SK-N-SH treated with all-trans-retinoic acid at 6 μM for 48 hours (cell line): ENCODE measurements around the gene MYL3.

Experiments used
- ATAC-seq: fragments of 200-7000 bp; cut with Tn5 transposase; 3 replicates; pipeline ENCODE4 v1.9.1; 2020; ENCODE audit warnings: mild to moderate bottlenecking, moderate library complexity
- ARNTL ChIP-seq: fragments of 450-650 bp; formaldehyde crosslinking; IDR thresholded peaks from 2 replicates; pipeline ENCODE4 v1.5.0; 2020; ENCODE audit warnings: low read depth, mild to moderate bottlenecking, moderate library complexity, borderline replicate concordance
- BACH2 ChIP-seq: fragments of 250-450 bp; sonication (Bioruptor Pico); IDR thresholded peaks from 2 replicates; pipeline ENCODE4 v1.9.0; 2021; ENCODE audit warnings: mild to moderate bottlenecking, borderline replicate concordance
- CSDC2 ChIP-seq: fragments of 250-450 bp; sonication (Bioruptor Pico); IDR thresholded peaks from 2 replicates; pipeline ENCODE4 v1.5.0; 2020; ENCODE audit warnings: mild to moderate bottlenecking, moderate library complexity
- CSRNP3 ChIP-seq: fragments of 250-450 bp; sonication (Bioruptor Pico); IDR thresholded peaks from 2 replicates; pipeline ENCODE4 v1.5.1; 2021; ENCODE audit warnings: mild to moderate bottlenecking, moderate library complexity
- ESRRG ChIP-seq: fragments of 250-450 bp; sonication (Bioruptor Pico); IDR thresholded peaks from 2 replicates; pipeline ENCODE4 v1.6.1; 2021; ENCODE audit warnings: mild to moderate bottlenecking
- GLIS3 ChIP-seq: fragments of 250-450 bp; sonication (Bioruptor Pico); IDR thresholded peaks from 2 replicates; pipeline ENCODE4 v1.5.0; 2020; ENCODE audit warnings: mild to moderate bottlenecking, moderate library complexity
- ISL1 ChIP-seq: fragments of 250-450 bp; sonication (Bioruptor Pico); IDR thresholded peaks from 2 replicates; pipeline ENCODE4 v2.1.2; 2022; ENCODE audit warnings: mild to moderate bottlenecking, moderate library complexity
- OSR1 ChIP-seq: fragments of 250-450 bp; sonication (Bioruptor Pico); IDR thresholded peaks from 2 replicates; pipeline ENCODE4 v1.8.0; 2022; ENCODE audit warnings: moderate library complexity, mild to moderate bottlenecking, inconsistent platforms
- PPARA ChIP-seq: fragments of 250-450 bp; sonication (Bioruptor Pico); IDR thresholded peaks from 2 replicates; pipeline ENCODE4 v1.5.0; 2020; ENCODE audit warnings: mild to moderate bottlenecking, borderline replicate concordance
- RARB ChIP-seq: fragments of 250-450 bp; sonication (Bioruptor Pico); IDR thresholded peaks from 2 replicates; pipeline ENCODE4 v1.8.0; 2021; ENCODE audit warnings: mild to moderate bottlenecking, moderate library complexity
- SNAI2 ChIP-seq: fragments of 250-450 bp; sonication (Bioruptor Pico); IDR thresholded peaks from 2 replicates; pipeline ENCODE4 v1.5.0; 2020; ENCODE audit warnings: mild to moderate bottlenecking, moderate library complexity
- TCF4 ChIP-seq: fragments of 250-450 bp; sonication (Bioruptor Pico); IDR thresholded peaks from 2 replicates; pipeline ENCODE4 v1.8.0; 2021; ENCODE audit warnings: mild to moderate bottlenecking, moderate library complexity, borderline replicate concordance
- TOX ChIP-seq: fragments of 250-450 bp; sonication (Bioruptor Pico); IDR thresholded peaks from 2 replicates; pipeline ENCODE4 v1.8.0; 2021; ENCODE audit warnings: mild to moderate bottlenecking, moderate library complexity, borderline replicate concordance
- TSHZ2 ChIP-seq: fragments of 250-450 bp; sonication (Bioruptor Pico); IDR thresholded peaks from 2 replicates; pipeline ENCODE4 v1.5.0; 2020; ENCODE audit warnings: mild to moderate bottlenecking, moderate library complexity
- ZC3H10 ChIP-seq: fragments of 250-450 bp; sonication (Bioruptor Pico); IDR thresholded peaks from 2 replicates; pipeline ENCODE4 v1.5.1; 2021; ENCODE audit warnings: mild to moderate bottlenecking, moderate library complexity
- ZFP3 ChIP-seq: fragments of 250-450 bp; sonication (Bioruptor Pico); IDR thresholded peaks from 2 replicates; pipeline ENCODE4 v1.5.0; 2020; ENCODE audit warnings: mild to moderate bottlenecking, moderate library complexity
- ZFP30 ChIP-seq: fragments of 450-650 bp; formaldehyde crosslinking; IDR thresholded peaks from 2 replicates; pipeline ENCODE4 v1.5.0; 2022; ENCODE audit warnings: mild to moderate bottlenecking, moderate library complexity
- ZNF565 ChIP-seq: fragments of 450-650 bp; formaldehyde crosslinking; conservative IDR thresholded peaks from 2 replicates; pipeline ENCODE4 v1.5.0; 2020; ENCODE audit warnings: low read depth, mild to moderate bottlenecking, moderate library complexity
- ZNF70 ChIP-seq: fragments of 450-650 bp; formaldehyde crosslinking; IDR thresholded peaks from 2 replicates; pipeline ENCODE4 v1.5.0; 2020; ENCODE audit warnings: mild to moderate bottlenecking, moderate library complexity
- ZNF8 ChIP-seq: fragments of 450-650 bp; formaldehyde crosslinking; IDR thresholded peaks from 2 replicates; pipeline ENCODE4 v1.5.0; 2020; ENCODE audit warnings: mild to moderate bottlenecking, moderate library complexity
- TF ChIP-seq, protein P1 (sequence below): fragments of 250-450 bp; sonication (Bioruptor Pico); IDR thresholded peaks from 2 replicates; pipeline ENCODE4 v1.5.1; 2020; ENCODE audit warnings: low read depth, mild to moderate bottlenecking, moderate library complexity
- TF ChIP-seq, protein P2 (sequence below): fragments of 250-450 bp; sonication (Bioruptor Pico); IDR thresholded peaks from 2 replicates; pipeline ENCODE4 v1.8.0; 2021; ENCODE audit warnings: low read depth, mild to moderate bottlenecking, moderate library complexity, borderline replicate concordance

MYL3 gene

DNA sequence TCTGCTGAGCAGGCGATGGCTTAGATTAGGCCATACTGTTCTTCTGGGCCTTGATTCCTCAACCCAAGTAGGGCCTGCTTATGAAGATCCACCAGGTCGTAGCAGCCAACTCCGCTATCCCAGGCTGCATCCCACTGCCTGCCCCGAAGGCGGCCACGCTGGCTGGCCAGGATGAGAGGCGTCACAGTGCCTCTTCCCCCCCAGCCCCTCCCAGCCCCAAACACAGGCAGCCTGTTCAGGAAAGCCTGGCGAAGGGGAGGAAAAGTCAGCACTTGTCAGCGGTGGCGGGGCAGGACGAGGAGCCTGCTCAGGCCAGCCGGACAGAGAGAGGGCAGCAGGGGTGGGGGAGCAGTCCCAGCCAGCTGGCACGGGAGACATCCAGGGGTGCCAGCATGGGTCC, 25.5 kb upstream of the MYL3 start (continued):
- TF ChIP-seq OSR1 (CRISPR knock-in tag), result no peak
- no peak for TF ChIP-seq PPARA (CRISPR knock-in tag)
- TF ChIP-seq TCF4 (CRISPR knock-in tag), result no peak

GRCh38 chr3:46887980-46888494, 24.8 kb upstream of the MYL3 start:
- ATAC-seq, result no peak
- no peak for TF ChIP-seq ZFP3 (CRISPR knock-in tag)
- TF ChIP-seq GLIS3 (CRISPR knock-in tag), result no peak
- no peak for TF ChIP-seq CSDC2 (CRISPR knock-in tag)
- TF ChIP-seq, protein P1, sequence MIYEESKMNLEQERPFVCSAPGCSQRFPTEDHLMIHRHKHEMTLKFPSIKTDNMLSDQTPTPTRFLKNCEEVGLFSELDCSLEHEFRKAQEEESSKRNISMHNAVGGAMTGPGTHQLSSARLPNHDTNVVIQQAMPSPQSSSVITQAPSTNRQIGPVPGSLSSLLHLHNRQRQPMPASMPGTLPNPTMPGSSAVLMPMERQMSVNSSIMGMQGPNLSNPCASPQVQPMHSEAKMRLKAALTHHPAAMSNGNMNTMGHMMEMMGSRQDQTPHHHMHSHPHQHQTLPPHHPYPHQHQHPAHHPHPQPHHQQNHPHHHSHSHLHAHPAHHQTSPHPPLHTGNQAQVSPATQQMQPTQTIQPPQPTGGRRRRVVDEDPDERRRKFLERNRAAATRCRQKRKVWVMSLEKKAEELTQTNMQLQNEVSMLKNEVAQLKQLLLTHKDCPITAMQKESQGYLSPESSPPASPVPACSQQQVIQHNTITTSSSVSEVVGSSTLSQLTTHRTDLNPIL, result no peak
- TF ChIP-seq CSRNP3 (CRISPR knock-in tag), result no peak
- TF ChIP-seq TCF4 (CRISPR knock-in tag), result no peak
- no peak for TF ChIP-seq SNAI2 (CRISPR knock-in tag)
- TF ChIP-seq ZNF565 (CRISPR knock-in tag), result no peak
- TF ChIP-seq BACH2 (CRISPR knock-in tag), result no peak
- TF ChIP-seq ZNF8 (CRISPR knock-in tag), result no peak
- TF ChIP-seq ISL1 (CRISPR knock-in tag), result no peak
- TF ChIP-seq PPARA (CRISPR knock-in tag), result no peak
- TF ChIP-seq ZNF70 (CRISPR knock-in tag), result no peak
- TF ChIP-seq, protein P2, sequence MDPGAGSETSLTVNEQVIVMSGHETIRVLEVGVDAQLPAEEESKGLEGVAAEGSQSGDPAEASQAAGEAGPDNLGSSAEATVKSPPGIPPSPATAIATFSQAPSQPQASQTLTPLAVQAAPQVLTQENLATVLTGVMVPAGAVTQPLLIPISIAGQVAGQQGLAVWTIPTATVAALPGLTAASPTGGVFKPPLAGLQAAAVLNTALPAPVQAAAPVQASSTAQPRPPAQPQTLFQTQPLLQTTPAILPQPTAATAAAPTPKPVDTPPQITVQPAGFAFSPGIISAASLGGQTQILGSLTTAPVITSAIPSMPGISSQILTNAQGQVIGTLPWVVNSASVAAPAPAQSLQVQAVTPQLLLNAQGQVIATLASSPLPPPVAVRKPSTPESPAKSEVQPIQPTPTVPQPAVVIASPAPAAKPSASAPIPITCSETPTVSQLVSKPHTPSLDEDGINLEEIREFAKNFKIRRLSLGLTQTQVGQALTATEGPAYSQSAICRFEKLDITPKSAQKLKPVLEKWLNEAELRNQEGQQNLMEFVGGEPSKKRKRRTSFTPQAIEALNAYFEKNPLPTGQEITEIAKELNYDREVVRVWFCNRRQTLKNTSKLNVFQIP, result no peak
- TF ChIP-seq ZC3H10 (CRISPR knock-in tag), result no peak
- no peak for TF ChIP-seq OSR1 (CRISPR knock-in tag)
- TF ChIP-seq TOX (CRISPR knock-in tag), result no peak
- TF ChIP-seq ZFP30, result no peak
- TF ChIP-seq ARNTL (CRISPR knock-in tag), result no peak

- ATAC-seq, result no peak
These were observed 22.4 kb upstream of the MYL3 start for GRCh38 chr3:46885612-46886011.

More at GRCh38 chr3:46885612-46886011, 22.4 kb upstream of the MYL3 start:
- TF ChIP-seq SNAI2 (CRISPR knock-in tag), result no peak
- TF ChIP-seq ZFP30, result no peak
- TF ChIP-seq CSRNP3 (CRISPR knock-in tag), result no peak
- no peak for TF ChIP-seq ESRRG
- no peak for TF ChIP-seq BACH2 (CRISPR knock-in tag)
- no peak for TF ChIP-seq ZC3H10 (CRISPR knock-in tag)
- TF ChIP-seq ZFP3 (CRISPR knock-in tag), result no peak
- TF ChIP-seq PPARA (CRISPR knock-in tag), result no peak
- no peak for TF ChIP-seq CSDC2 (CRISPR knock-in tag)
- TF ChIP-seq RARB (CRISPR knock-in tag), result no peak
- TF ChIP-seq, protein P1, result no peak
- TF ChIP-seq OSR1 (CRISPR knock-in tag), result no peak
- TF ChIP-seq ZNF70 (CRISPR knock-in tag), result no peak
- TF ChIP-seq TSHZ2 (CRISPR knock-in tag), result no peak
- TF ChIP-seq TCF4 (CRISPR knock-in tag), result no peak
- no peak for TF ChIP-seq ARNTL (CRISPR knock-in tag)
- no peak for TF ChIP-seq TOX (CRISPR knock-in tag)
- no peak for TF ChIP-seq GLIS3 (CRISPR knock-in tag)
- TF ChIP-seq, protein P2, result no peak
